NCI-H510A treated with DMSO at 0.1 percent for 48 hours (cell line): ENCODE measurements around the gene ACADSB.
A peak's percentile ranks its signal among the peaks of the same experiment; 100 is the strongest.

Experiments
- DNase-seq: peaks from one replicate; lab custom pipeline; 2025; lab: John Stamatoyannopoulos, UW

ACADSB gene

GRCh38 chr10:123008355-123009104 is at the start of gene ACADSB, which contains the start of gene IKZF5:
Gene ACADSB, plus strand, starts transcription at chr10:123009006. Its CDS starts 24 bp downstream, at chr10:123009030.
Gene IKZF5, minus strand, starts transcription at chr10:123008795. Its CDS starts 10,170 bp downstream, at chr10:122998625.
- DNase-seq: peak; percentile 91

- no peak for DNase-seq
Observed at GRCh38 chr10:122962405-122962804, 46.4 kb upstream of the ACADSB start.

- no peak for DNase-seq
Observed at GRCh38 chr10:122966879-122967278, 41.9 kb upstream of the ACADSB start.

GRCh38 chr10:122968698-122969097 is 40.1 kb upstream of the ACADSB start:
- no peak for DNase-seq

GRCh38 chr10:122974023-122974422 is 34.8 kb upstream of the ACADSB start:
- DNase-seq: no peak

- DNase-seq: no peak
Observed at GRCh38 chr10:122974543-122975064, 34.2 kb upstream of the ACADSB start.

GRCh38 chr10:122980209-122981065 is 28.4 kb upstream of the ACADSB start, which contains the start of gene PSTK:
Gene PSTK, plus strand, starts transcription at chr10:122980401. Its CDS starts 79 bp downstream, at chr10:122980480.
- DNase-seq: peak; percentile 90

GRCh38 chr10:122981066-122981464 is 27.7 kb upstream of the ACADSB start:
- peak; percentile 18 for DNase-seq

GRCh38 chr10:122983898-122984297 is 24.9 kb upstream of the ACADSB start:
- no peak for DNase-seq

- no peak for DNase-seq
Observed at GRCh38 chr10:122984708-122985107, 24.1 kb upstream of the ACADSB start.

- DNase-seq: no peak
Observed at GRCh38 chr10:122986335-122986734, 22.5 kb upstream of the ACADSB start.

- no peak for DNase-seq
Observed at GRCh38 chr10:122988501-122988900, 20.3 kb upstream of the ACADSB start.

- no peak for DNase-seq
Observed at GRCh38 chr10:122990278-122990677, 18.5 kb upstream of the ACADSB start.

GRCh38 chr10:122992031-122992585 is 16.7 kb upstream of the ACADSB start:
- no peak for DNase-seq

- DNase-seq: no peak
Observed at GRCh38 chr10:122993797-122994336, 14.9 kb upstream of the ACADSB start.

GRCh38 chr10:122995936-122996335 is 12.9 kb upstream of the ACADSB start:
- no peak for DNase-seq

- DNase-seq: no peak
Observed at GRCh38 chr10:122997864-122998263, 10.9 kb upstream of the ACADSB start.

GRCh38 chr10:122998360-122998917 is 10.4 kb upstream of the ACADSB start:
- no peak for DNase-seq

- DNase-seq: no peak
Observed at GRCh38 chr10:122998934-122999333, 9.9 kb upstream of the ACADSB start.

- DNase-seq: peak; percentile 68
Observed at GRCh38 chr10:122999347-122999746, 9.5 kb upstream of the ACADSB start.

GRCh38 chr10:123000155-123000554 is 8.7 kb upstream of the ACADSB start:
- DNase-seq: no peak

GRCh38 chr10:123001370-123001769 is 7.4 kb upstream of the ACADSB start:
- DNase-seq: no peak
